HL-60 (cell line): Measurements from ENCODE around the gene CEBPB.
A peak's percentile ranks its signal among the peaks of the same experiment; 100 is the strongest.

Experiments used
- DNase-seq, 2 experiments: peaks; one replicate each; pipeline ENCODE4 v3.0.0-alpha.2; 2010 to 2020; ENCODE audit warnings: low read depth in 1 of 2, low spot score in 1 of 2
- H3K27ac ChIP-seq: fragments of 250-450 bp; sonication (Bioruptor Pico); replicated peaks from 2 replicates; pipeline ENCODE4 v1.5.1; 2020; ENCODE audit warnings: mild to moderate bottlenecking, moderate library complexity
- H3K27me3 ChIP-seq: fragments of 250-450 bp; sonication (Bioruptor Pico); 2 replicates; pipeline ENCODE4 v1.5.1; 2021; ENCODE audit warnings: mild to moderate bottlenecking, moderate library complexity; ENCODE audit not compliant: insufficient read depth, poor library complexity, severe bottlenecking
- H3K4me3 ChIP-seq: replicated peaks from 2 replicates; pipeline ENCODE4 v1.5.1; 2011; ENCODE audit warnings: mild to moderate bottlenecking, control low read depth, low read length; ENCODE audit not compliant: insufficient read depth
- CTCF ChIP-seq: IDR thresholded peaks from one replicate; pipeline ENCODE4 v1.5.1; 2011; ENCODE audit warnings: low read length, control low read depth, inconsistent platforms; ENCODE audit not compliant: insufficient read depth
- GABPA ChIP-seq: IDR thresholded peaks from 2 replicates; pipeline ENCODE4 v1.6.1; 2012; ENCODE audit warnings: low read depth
- POLR2AphosphoS5 ChIP-seq: IDR thresholded peaks from 2 replicates; pipeline ENCODE4 v1.6.1; 2012; ENCODE audit warnings: low read depth
- SPI1 ChIP-seq: IDR thresholded peaks from 2 replicates; pipeline ENCODE4 v1.6.1; 2012; ENCODE audit warnings: low read depth, mild to moderate bottlenecking, borderline replicate concordance
- TF ChIP-seq, protein P1 (sequence below): IDR thresholded peaks from 2 replicates; pipeline ENCODE4 v1.6.1; 2012; ENCODE audit warnings: low read depth; ENCODE audit not compliant: insufficient replicate concordance

CEBPB gene

GRCh38 chr20:50141811-50142561, 48.6 kb upstream of the CEBPB start:
- Histone ChIP-seq H3K4me3 (no peak overlapping the region), H3K27ac (no peak overlapping the region), H3K27me3 (no peaks in the 10 kb centered on the region)
- TF ChIP-seq GABPA = no peak
- TF ChIP-seq, protein P1, sequence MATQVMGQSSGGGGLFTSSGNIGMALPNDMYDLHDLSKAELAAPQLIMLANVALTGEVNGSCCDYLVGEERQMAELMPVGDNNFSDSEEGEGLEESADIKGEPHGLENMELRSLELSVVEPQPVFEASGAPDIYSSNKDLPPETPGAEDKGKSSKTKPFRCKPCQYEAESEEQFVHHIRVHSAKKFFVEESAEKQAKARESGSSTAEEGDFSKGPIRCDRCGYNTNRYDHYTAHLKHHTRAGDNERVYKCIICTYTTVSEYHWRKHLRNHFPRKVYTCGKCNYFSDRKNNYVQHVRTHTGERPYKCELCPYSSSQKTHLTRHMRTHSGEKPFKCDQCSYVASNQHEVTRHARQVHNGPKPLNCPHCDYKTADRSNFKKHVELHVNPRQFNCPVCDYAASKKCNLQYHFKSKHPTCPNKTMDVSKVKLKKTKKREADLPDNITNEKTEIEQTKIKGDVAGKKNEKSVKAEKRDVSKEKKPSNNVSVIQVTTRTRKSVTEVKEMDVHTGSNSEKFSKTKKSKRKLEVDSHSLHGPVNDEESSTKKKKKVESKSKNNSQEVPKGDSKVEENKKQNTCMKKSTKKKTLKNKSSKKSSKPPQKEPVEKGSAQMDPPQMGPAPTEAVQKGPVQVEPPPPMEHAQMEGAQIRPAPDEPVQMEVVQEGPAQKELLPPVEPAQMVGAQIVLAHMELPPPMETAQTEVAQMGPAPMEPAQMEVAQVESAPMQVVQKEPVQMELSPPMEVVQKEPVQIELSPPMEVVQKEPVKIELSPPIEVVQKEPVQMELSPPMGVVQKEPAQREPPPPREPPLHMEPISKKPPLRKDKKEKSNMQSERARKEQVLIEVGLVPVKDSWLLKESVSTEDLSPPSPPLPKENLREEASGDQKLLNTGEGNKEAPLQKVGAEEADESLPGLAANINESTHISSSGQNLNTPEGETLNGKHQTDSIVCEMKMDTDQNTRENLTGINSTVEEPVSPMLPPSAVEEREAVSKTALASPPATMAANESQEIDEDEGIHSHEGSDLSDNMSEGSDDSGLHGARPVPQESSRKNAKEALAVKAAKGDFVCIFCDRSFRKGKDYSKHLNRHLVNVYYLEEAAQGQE = no peak
- TF ChIP-seq POLR2AphosphoS5 = no peak
- no peak for TF ChIP-seq SPI1
- TF ChIP-seq CTCF = no peak
- no peak for DNase-seq

GRCh38 chr20:50142812-50143211, 47.8 kb upstream of the CEBPB start:
- no peak overlapping the region for H3K27ac ChIP-seq
- no peak for DNase-seq
- TF ChIP-seq GABPA (no peak), SPI1 (no peak), POLR2AphosphoS5 (no peak), CTCF (no peak)
- TF ChIP-seq, protein P1 = no peak
- no peaks in the 10 kb centered on the region for H3K27me3 ChIP-seq
- no peak overlapping the region for H3K4me3 ChIP-seq

- H3K4me3 ChIP-seq = no peak overlapping the region
- H3K27me3 ChIP-seq = no peaks in the 10 kb centered on the region
- peak overlapping the region; percentile 39; the same call in 1 of the 2 replicates for H3K27ac ChIP-seq
- TF ChIP-seq SPI1 (no peak), POLR2AphosphoS5 (peak; percentile 47; the same call in 1 of the 2 replicates)
- DNase-seq = peak; percentile 61 to 80
Observed at GRCh38 chr20:50144362-50144761, 46.3 kb upstream of the CEBPB start.

- no peak overlapping the region for H3K4me3 ChIP-seq
- no peak for DNase-seq
- TF ChIP-seq POLR2AphosphoS5 = no peak
- TF ChIP-seq, protein P1 = no peak
- no peak for TF ChIP-seq SPI1
- TF ChIP-seq GABPA = no peak
- H3K27ac ChIP-seq = peak overlapping the region; percentile 94
- H3K27me3 ChIP-seq = no peaks in the 10 kb centered on the region
Observed at GRCh38 chr20:50145566-50145965, 45.1 kb upstream of the CEBPB start.
